ENCODE measurements around the gene SPSB2.
"Not testable (repeated sequence)": the region's sequence is repeated elsewhere in the genome, so short reads cannot be mapped to it uniquely, and the experiment has no call there.

SPSB2 gene

GRCh38 chr12:6871052-6871957 is 1.8 kb downstream of the SPSB2 start:
- no peak for DNase-seq (ENCODE audit: low spot score)

- DNase-seq (ENCODE audit: low spot score), result not testable (repeated sequence)
Observed at GRCh38 chr12:6870304-6870703, 2.8 kb downstream of the SPSB2 start.

GRCh38 chr12:6869049-6870021 is 3.8 kb downstream of the SPSB2 start:
- peak; percentile 81 for DNase-seq (ENCODE audit: low spot score)

- DNase-seq (ENCODE audit: low spot score), result no peak
Observed at GRCh38 chr12:6868211-6869048, 4.7 kb downstream of the SPSB2 start.

- peak; percentile 91 for DNase-seq (ENCODE audit: low spot score)
Observed at GRCh38 chr12:6867413-6868210, 5.5 kb downstream of the SPSB2 start, which contains the start of gene TPI1. Gene TPI1 (plus strand): TSS chr12:6867531. CDS start chr12:6867567, 36 bp downstream.

GRCh38 chr12:6866920-6867412 is 6.1 kb downstream of the SPSB2 start:
- no peak for DNase-seq (ENCODE audit: low spot score)

- DNase-seq (ENCODE audit: low spot score), result no peak
Observed at GRCh38 chr12:6866163-6866919, 6.8 kb downstream of the SPSB2 start.

GRCh38 chr12:6865307-6865706 is 7.8 kb downstream of the SPSB2 start:
- DNase-seq (ENCODE audit: low spot score), result not testable (repeated sequence)

GRCh38 chr12:6863586-6864321 is 9.3 kb downstream of the SPSB2 start:
- no peak for DNase-seq (ENCODE audit: low spot score)

- DNase-seq (ENCODE audit: low spot score), result no peak
Observed at GRCh38 chr12:6863033-6863432, 10.1 kb downstream of the SPSB2 start.

- DNase-seq (ENCODE audit: low spot score), result no peak
Observed at GRCh38 chr12:6861391-6861790, 11.7 kb downstream of the SPSB2 start.

GRCh38 chr12:6860942-6861341 is 12.2 kb downstream of the SPSB2 start:
- no peak for DNase-seq (ENCODE audit: low spot score)

- DNase-seq (ENCODE audit: low spot score), result no peak
Observed at GRCh38 chr12:6860116-6860515, 13.0 kb downstream of the SPSB2 start.

GRCh38 chr12:6858799-6859198 is 14.3 kb downstream of the SPSB2 start:
- DNase-seq (ENCODE audit: low spot score), result no peak

- DNase-seq (ENCODE audit: low spot score), result no peak
Observed at GRCh38 chr12:6855322-6855721, 17.8 kb downstream of the SPSB2 start.

GRCh38 chr12:6854036-6854435 is 19.1 kb downstream of the SPSB2 start:
- DNase-seq (ENCODE audit: low spot score), result no peak

- DNase-seq (ENCODE audit: low spot score), result no peak
Observed at GRCh38 chr12:6853626-6854025, 19.5 kb downstream of the SPSB2 start.

- no peak for DNase-seq (ENCODE audit: low spot score)
Observed at GRCh38 chr12:6852651-6853354, 20.3 kb downstream of the SPSB2 start.
